Activated CD8-positive, alpha-beta T cell treated with anti-CD3 and anti-CD28 coated beads, Interleukin-2, amount 10 ng/mL, durations not matched to agents 7 days and 5 days (primary cell): ENCODE results near the gene C2CD4D. TPM values are rescaled to one million over a fixed set of nuclear protein-coding genes. Genes with fewer than 3 reads are reported as not detected.

ENCODE experiments used
- ATAC-seq: fragments of 150-1000 bp; cut with Tn5 transposase; one replicate; pipeline ENCODE4 v1.10.0; 2021; ENCODE audit warnings: moderate library complexity
- CTCF ChIA-PET: fragments of 350-600 bp; sonication (Branson Sonifier 250); formaldehyde crosslinking; loops from one replicate; lab custom pipeline; 2021; ENCODE audit warnings: antibody characterized with exemption; lab: Charles Lee
- POLR2A ChIA-PET: fragments of 350-600 bp; sonication (Branson Sonifier 250); formaldehyde crosslinking; loops from one replicate; lab custom pipeline; 2021; ENCODE audit warnings: antibody characterized with exemption; lab: Charles Lee
- DNase-seq: peaks from one replicate; pipeline ENCODE4 v3.0.0-alpha.2; 2020
- H3K27ac Mint-ChIP-seq: one replicate; pipeline ENCODE4 v1.8.0; 2021; ENCODE audit warnings: mild to moderate bottlenecking, mixed read lengths
- H3K27me3 Mint-ChIP-seq: one replicate; pipeline ENCODE4 v1.8.0; 2021; ENCODE audit warnings: low read depth, mixed read lengths
- H3K36me3 Mint-ChIP-seq: one replicate; pipeline ENCODE4 v1.8.0; 2021; ENCODE audit warnings: low read depth, mixed read lengths
- H3K4me1 Mint-ChIP-seq: one replicate; pipeline ENCODE4 v1.8.0; 2021; ENCODE audit warnings: low read depth, mixed read lengths
- H3K4me3 Mint-ChIP-seq: one replicate; pipeline ENCODE4 v1.8.0; 2021; ENCODE audit warnings: mild to moderate bottlenecking, mixed read lengths
- H3K9me3 Mint-ChIP-seq: one replicate; pipeline ENCODE4 v1.8.0; 2022; ENCODE audit warnings: mixed read lengths; ENCODE audit not compliant: insufficient read depth
- total RNA-seq, 2 experiments: library from RNA; stranded (reverse); gene quantifications; one replicate each; pipeline ENCODE4 v1.2.3, GENCODE V29; 2021

C2CD4D gene
- total RNA-seq, 2 experiments from 2014 or later, result 0.23 to 0.26 TPM

GRCh38 chr1:151846062-151846568 is 6.5 kb upstream of the C2CD4D start:
- DNase-seq, result no peak
- H3K4me3 Mint-ChIP-seq, result no peak overlapping the region
- ChIA-PET POLR2A (interaction anchor here (1.0 kb wide), 1 partner anchor 9 kb away, joined by 3 read pairs; no protein-coding TSS in a partner anchor), CTCF (interaction anchor here (0.7 to 1.9 kb wide), 6 partner anchors 10 to 156 kb away, joined by 3 to 9 read pairs (median 4); no protein-coding TSS in a partner anchor)
- H3K27me3 Mint-ChIP-seq, result peaks cover 5% of the 10 kb centered on the region
- no peaks in the 10 kb centered on the region for H3K36me3 Mint-ChIP-seq
- H3K27ac Mint-ChIP-seq, result no peak overlapping the region
- no peaks in the 10 kb centered on the region for H3K4me1 Mint-ChIP-seq
- H3K9me3 Mint-ChIP-seq, result no peaks in the 10 kb centered on the region
- ATAC-seq, result no peak

- Mint-ChIP-seq H3K27ac (no peak overlapping the region), H3K36me3 (no peaks in the 10 kb centered on the region), H3K4me1 (peaks cover 22% of the 10 kb centered on the region), H3K27me3 (peaks cover 9% of the 10 kb centered on the region), H3K4me3 (no peak overlapping the region), H3K9me3 (no peaks in the 10 kb centered on the region)
- ChIA-PET POLR2A (no interaction called here), CTCF (interaction anchor here (1.4 to 1.8 kb wide), 3 partner anchors 9 to 158 kb away, joined by 3 to 4 read pairs (median 3); no protein-coding TSS in a partner anchor)
- no peak for DNase-seq
- ATAC-seq, result no peak
Observed at GRCh38 chr1:151843398-151843797, 3.8 kb upstream of the C2CD4D start.

GRCh38 chr1:151841141-151841540 is 1.5 kb upstream of the C2CD4D start:
- H3K27me3 Mint-ChIP-seq, result peaks cover 12% of the 10 kb centered on the region
- no peaks in the 10 kb centered on the region for H3K36me3 Mint-ChIP-seq
- no peak overlapping the region for H3K4me3 Mint-ChIP-seq
- CTCF ChIA-PET, result interaction anchor here (1.2 to 1.6 kb wide), 2 partner anchors 7 to 11 kb away, joined by 4 to 7 read pairs; no protein-coding TSS in a partner anchor
- H3K27ac Mint-ChIP-seq, result no peak overlapping the region
- POLR2A ChIA-PET, result interaction anchor here (4.0 kb wide), 1 partner anchor 12 kb away, joined by 17 read pairs; no protein-coding TSS in a partner anchor
- ATAC-seq, result no peak
- DNase-seq, result no peak
- H3K9me3 Mint-ChIP-seq, result no peaks in the 10 kb centered on the region
- H3K4me1 Mint-ChIP-seq, result peaks cover 40% of the 10 kb centered on the region

GRCh38 chr1:151840421-151840820 is 801 bp upstream of the C2CD4D start:
- no peaks in the 10 kb centered on the region for H3K9me3 Mint-ChIP-seq
- ChIA-PET POLR2A (interaction anchor here (0.9 to 4.0 kb wide), 4 partner anchors 8 to 247 kb away, joined by 3 to 17 read pairs (median 5); partner anchors contain the start of gene MRPL9), CTCF (interaction anchor here (0.9 to 1.9 kb wide), 5 partner anchors 8 to 195 kb away, joined by 3 to 7 read pairs (median 4); no protein-coding TSS in a partner anchor)
- H3K27ac Mint-ChIP-seq, result no peak overlapping the region
- peaks cover 12% of the 10 kb centered on the region for H3K27me3 Mint-ChIP-seq
- ATAC-seq, result no peak
- peak overlapping the region; percentile 70 for H3K4me3 Mint-ChIP-seq
- H3K36me3 Mint-ChIP-seq, result no peaks in the 10 kb centered on the region
- H3K4me1 Mint-ChIP-seq, result peaks cover 43% of the 10 kb centered on the region
- no peak for DNase-seq

- Mint-ChIP-seq H3K36me3 (no peaks in the 10 kb centered on the region), H3K4me1 (peaks cover 53% of the 10 kb centered on the region), H3K27ac (peak overlapping the region; percentile 27), H3K27me3 (peaks cover 12% of the 10 kb centered on the region), H3K9me3 (no peaks in the 10 kb centered on the region), H3K4me3 (peak overlapping the region; percentile 70)
- DNase-seq (no peak), ATAC-seq (no peak)
- CTCF ChIA-PET, result interaction anchor here (1.9 kb wide), 1 partner anchor 163 kb away, joined by 5 read pairs; no protein-coding TSS in a partner anchor
- POLR2A ChIA-PET, result interaction anchor here (1.1 to 4.0 kb wide), 2 partner anchors 10 to 70 kb away, joined by 3 to 17 read pairs; partner anchors contain the start of gene THEM4
Observed at GRCh38 chr1:151839082-151839412, 573 bp downstream of the C2CD4D start.

GRCh38 chr1:151838222-151839081 is 1.2 kb downstream of the C2CD4D start:
- H3K27ac Mint-ChIP-seq, result peak overlapping the region; percentile 27
- H3K36me3 Mint-ChIP-seq, result no peaks in the 10 kb centered on the region
- ChIA-PET POLR2A (interaction anchor here (4.0 kb wide), 1 partner anchor 9 kb away, joined by 17 read pairs; no protein-coding TSS in a partner anchor), CTCF (interaction anchor here (0.9 to 1.9 kb wide), 2 partner anchors 26 to 163 kb away, joined by 3 to 5 read pairs; no protein-coding TSS in a partner anchor)
- no peaks in the 10 kb centered on the region for H3K9me3 Mint-ChIP-seq
- H3K4me3 Mint-ChIP-seq, result peak overlapping the region; percentile 70
- H3K27me3 Mint-ChIP-seq, result peaks cover 12% of the 10 kb centered on the region
- DNase-seq, result no peak
- ATAC-seq, result peak; percentile 35
- H3K4me1 Mint-ChIP-seq, result peaks cover 59% of the 10 kb centered on the region

GRCh38 chr1:151837884-151838221 is 1.8 kb downstream of the C2CD4D start:
- Mint-ChIP-seq H3K36me3 (no peaks in the 10 kb centered on the region), H3K4me3 (peak overlapping the region; percentile 65), H3K27ac (peak overlapping the region; percentile 78), H3K9me3 (no peaks in the 10 kb centered on the region), H3K27me3 (peaks cover 12% of the 10 kb centered on the region), H3K4me1 (peaks cover 65% of the 10 kb centered on the region)
- POLR2A ChIA-PET, result interaction anchor here (4.0 kb wide), 1 partner anchor 9 kb away, joined by 17 read pairs; no protein-coding TSS in a partner anchor
- CTCF ChIA-PET, result interaction anchor here (0.9 to 2.0 kb wide), 4 partner anchors 25 to 393 kb away, joined by 3 to 14 read pairs (median 4); partner anchors contain the start of gene MRPL9
- no peak for DNase-seq
- ATAC-seq, result peak; percentile 1

- POLR2A ChIA-PET, result interaction anchor here (0.7 to 4.0 kb wide), 3 partner anchors 8 to 68 kb away, joined by 3 to 17 read pairs (median 3); no protein-coding TSS in a partner anchor
Observed at GRCh38 chr1:151837197-151837596, 2.4 kb downstream of the C2CD4D start.

GRCh38 chr1:151835596-151835995 is 4.0 kb downstream of the C2CD4D start:
- Mint-ChIP-seq H3K4me3 (no peak overlapping the region), H3K27ac (no peak overlapping the region), H3K4me1 (peaks cover 78% of the 10 kb centered on the region), H3K36me3 (no peaks in the 10 kb centered on the region), H3K27me3 (peaks cover 3% of the 10 kb centered on the region), H3K9me3 (no peaks in the 10 kb centered on the region)
- DNase-seq, result no peak
- ATAC-seq, result no peak
- POLR2A ChIA-PET, result no interaction called here
- CTCF ChIA-PET, result interaction anchor here (0.7 to 2.1 kb wide), 24 partner anchors 8 to 391 kb away, joined by 3 to 14 read pairs (median 8); partner anchors contain the start of genes MRPL9, TDRKH and TUFT1

More at GRCh38 chr1:151837197-151837596, 2.4 kb downstream of the C2CD4D start:
- CTCF ChIA-PET, result interaction anchor here (0.6 to 2.1 kb wide), 33 partner anchors 8 to 393 kb away, joined by 3 to 14 read pairs (median 4); partner anchors contain the start of genes MRPL9, SNX27 and TDRKH
- Mint-ChIP-seq H3K4me3 (peak overlapping the region; percentile 65), H3K36me3 (no peaks in the 10 kb centered on the region), H3K9me3 (no peaks in the 10 kb centered on the region), H3K27me3 (peaks cover 12% of the 10 kb centered on the region), H3K4me1 (peaks cover 70% of the 10 kb centered on the region), H3K27ac (peak overlapping the region; percentile 78)
- peak; percentile 25 for ATAC-seq
- peak; percentile 45 for DNase-seq

GRCh38 chr1:151834239-151834638 is 5.4 kb downstream of the C2CD4D start:
- Mint-ChIP-seq H3K27ac (no peak overlapping the region), H3K9me3 (no peaks in the 10 kb centered on the region), H3K27me3 (peaks cover 3% of the 10 kb centered on the region), H3K4me3 (no peak overlapping the region), H3K4me1 (peaks cover 79% of the 10 kb centered on the region), H3K36me3 (no peaks in the 10 kb centered on the region)
- no peak for DNase-seq
- ChIA-PET POLR2A (interaction anchor here (1.0 to 1.2 kb wide), 2 partner anchors 13 to 71 kb away, joined by 3 read pairs; partner anchors contain the start of gene MRPL9), CTCF (interaction anchor here (1.2 to 2.0 kb wide), 5 partner anchors 71 to 390 kb away, joined by 6 to 12 read pairs (median 7); partner anchors contain the start of gene MRPL9)
- ATAC-seq, result no peak
